Measurements from ENCODE around the gene NR6A1.

Gene NR6A1

DNA sequence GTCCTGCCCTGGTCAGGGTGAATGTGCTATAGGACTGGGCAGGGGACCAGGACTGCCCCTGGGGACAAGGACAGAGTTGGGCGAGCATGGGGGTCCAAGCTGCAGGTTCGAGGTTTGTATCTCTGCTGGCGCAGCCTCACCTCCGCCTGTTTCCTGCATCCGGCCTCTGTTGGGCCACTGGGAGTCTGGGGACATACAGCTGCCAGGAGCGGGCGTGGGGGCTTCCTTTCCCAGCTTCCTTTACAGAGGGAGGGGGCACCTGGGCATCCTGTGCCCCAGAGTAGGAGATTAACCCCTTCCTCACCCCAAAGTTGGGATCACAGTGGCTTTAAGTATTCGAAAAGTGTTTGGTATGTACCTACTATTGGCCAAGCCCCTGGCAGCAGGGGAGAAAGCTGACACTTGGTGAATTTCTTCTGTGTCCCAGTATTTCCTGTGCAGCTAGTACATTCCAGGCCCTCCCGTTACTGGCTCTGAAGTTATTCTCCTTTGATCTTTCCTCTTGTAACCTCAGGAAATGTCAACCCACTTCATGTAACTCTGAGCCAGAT lies 24.8 kb upstream of the NR6A1 start:
- DNase-seq: no peak

DNA sequence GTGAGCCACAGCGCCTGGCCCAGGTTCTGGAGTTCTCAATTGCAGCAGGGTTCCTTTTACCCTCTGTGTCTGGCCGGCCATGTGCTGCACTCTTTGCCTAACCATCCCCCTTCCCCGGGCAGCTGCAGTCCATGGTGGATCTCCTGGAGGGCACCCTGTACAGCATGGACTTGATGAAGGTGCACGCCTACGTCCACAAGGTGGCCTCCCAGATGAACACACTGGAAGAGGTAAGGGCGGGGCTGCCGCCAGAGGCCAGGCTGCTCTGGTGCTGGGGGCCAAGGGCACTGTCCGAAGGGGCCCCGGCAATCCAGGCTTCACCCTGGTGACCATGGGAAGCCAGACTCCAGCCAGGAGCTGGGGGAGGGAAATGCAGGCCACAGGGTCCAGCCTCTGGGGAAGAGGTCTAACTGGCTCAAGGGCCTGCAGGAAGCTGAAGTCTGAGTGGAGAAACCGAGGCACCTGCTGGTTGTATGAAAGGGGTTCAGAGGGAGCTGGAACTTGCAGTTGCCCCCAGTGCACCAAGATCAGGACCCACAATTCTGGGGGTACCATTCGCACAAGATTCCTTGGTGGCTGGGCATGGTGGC lies 23.9 kb upstream of the NR6A1 start:
- DNase-seq: no peak

DNA sequence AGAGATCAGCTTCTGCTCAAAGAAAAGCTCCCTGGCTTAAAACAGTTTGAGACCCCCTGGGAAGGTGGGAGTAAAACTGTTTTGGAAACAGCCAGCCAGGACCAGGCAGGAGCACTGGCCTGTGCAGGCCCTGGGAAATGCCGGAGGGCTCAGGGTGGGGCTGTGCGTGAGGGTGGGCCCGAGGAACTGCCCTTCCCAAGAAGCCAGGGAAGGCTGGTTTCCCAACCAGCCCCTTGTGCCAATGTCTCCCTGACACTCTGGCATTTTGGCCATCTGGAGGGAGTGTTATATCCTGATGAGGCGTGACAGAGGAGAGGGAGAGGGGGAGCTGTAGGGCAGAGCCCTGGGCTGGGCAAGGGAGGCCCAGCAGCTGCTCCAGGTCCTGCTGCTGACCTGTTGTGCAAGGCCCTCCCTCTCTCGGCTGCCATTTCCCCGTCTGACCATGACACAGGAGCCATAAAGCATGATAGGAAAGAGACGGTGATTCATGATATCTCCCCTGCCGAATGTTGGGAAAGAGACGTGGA lies 22.0 kb upstream of the NR6A1 start:
- DNase-seq: no peak

DNA sequence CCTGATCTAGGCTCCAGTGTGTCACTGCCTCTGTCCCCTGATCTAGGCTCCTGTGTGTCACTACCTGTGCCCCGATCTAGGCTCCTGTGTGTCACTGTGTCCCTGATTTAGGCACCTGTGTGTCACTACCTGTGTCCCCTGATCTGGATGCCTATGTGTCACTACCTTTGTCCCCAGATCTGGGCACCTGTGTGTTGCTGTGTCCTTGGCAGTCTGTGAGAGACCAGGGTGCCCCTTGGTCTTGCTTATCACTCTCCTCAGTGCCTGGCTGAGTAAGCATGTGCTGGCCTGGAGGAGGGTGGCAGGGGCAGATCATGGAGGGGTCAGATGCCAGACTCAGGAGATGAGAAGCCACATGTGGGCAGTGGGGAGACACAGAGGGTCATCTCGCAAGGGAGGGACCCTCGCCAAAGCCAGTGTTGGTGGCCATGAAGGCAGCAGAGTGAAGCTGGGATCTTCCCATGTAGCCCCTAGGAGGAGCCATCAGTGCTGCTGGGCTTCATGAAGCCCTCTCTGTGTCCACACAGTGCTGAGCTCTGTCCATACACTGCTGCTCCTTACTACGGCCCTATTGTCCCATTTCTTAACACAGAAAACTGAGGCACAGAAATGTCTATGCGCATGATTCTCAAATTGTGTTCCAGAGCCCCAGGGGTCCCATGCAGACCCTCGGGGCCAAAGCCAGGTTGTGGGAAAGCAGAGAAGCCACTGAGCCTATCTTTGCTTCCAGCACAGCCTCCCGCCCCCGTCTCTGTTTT lies 21.3 kb upstream of the NR6A1 start:
- DNase-seq: no peak

DNA sequence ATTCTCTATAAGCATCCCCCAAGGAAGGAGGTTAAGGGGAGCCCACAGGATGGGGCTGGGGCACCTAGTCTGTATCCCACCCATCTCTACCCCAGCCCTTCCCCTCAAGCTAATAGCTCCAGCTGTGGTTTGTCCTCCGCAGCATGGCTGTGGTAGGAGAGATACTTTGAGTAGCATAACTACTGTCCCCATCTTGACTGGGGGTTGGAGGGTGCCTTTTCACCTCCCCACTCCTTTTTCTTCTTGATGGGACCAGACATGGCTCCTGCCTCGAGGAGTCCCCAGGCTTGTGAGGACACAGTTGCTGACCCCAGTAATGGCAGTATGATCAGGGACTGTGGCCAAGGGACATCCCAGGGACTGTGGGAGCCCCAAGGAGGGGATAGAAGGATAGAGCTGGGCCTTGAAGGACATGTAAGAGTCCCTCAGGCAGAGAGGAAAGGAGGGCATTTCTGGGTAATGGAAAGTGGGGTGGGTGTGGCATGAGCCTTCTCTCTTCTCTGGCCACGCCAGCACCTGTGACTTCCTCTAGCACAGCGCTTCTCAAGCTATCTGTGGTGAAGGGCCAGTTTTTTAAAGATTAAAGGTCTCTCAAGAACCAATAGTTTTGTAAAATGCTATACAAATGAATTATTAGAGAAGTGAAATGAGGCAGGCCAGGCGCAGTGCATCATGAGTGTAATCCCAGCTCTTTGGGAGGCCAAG lies 19.8 kb upstream of the NR6A1 start:
- no peak for DNase-seq

DNA sequence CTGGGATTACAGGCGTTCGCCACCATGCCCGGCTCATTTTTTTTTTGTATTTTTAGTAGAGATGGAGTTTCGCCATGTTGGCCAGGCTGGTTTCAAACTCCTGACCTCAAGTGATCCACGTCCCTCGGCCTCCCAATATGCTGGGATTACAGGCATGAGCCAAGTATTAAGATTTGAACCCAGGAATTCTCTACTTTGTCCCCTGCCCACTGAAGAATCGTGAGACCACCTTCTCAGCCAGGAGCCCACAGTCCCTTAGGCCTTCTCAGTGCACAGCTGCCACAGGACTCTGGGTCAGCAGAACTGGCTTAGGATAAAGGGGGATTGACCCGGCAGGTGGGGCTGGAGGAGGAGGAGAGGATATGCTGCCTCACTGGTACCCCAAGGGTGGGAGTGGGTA lies 19.2 kb upstream of the NR6A1 start:
- DNase-seq: no peak

DNA sequence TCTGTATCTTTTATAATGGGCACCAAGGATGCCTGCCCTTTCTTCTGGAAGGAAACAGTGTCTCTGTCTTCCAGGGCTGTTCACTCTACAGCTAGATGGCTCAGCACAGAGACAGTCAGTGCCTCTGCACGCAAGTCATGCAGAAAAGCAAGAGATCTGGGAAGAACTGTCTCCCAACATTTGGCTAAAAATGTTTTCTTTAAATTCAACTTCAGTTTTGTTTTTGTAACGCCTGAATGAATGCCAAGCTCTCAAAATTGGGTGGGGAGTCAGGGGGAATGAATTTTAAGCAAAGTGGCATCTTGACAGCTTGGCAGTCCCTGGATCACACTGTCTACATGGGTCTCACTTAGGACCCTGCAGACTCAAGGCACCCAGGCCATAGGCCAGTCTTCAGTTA lies 18.4 kb upstream of the NR6A1 start:
- DNase-seq: no peak

DNA sequence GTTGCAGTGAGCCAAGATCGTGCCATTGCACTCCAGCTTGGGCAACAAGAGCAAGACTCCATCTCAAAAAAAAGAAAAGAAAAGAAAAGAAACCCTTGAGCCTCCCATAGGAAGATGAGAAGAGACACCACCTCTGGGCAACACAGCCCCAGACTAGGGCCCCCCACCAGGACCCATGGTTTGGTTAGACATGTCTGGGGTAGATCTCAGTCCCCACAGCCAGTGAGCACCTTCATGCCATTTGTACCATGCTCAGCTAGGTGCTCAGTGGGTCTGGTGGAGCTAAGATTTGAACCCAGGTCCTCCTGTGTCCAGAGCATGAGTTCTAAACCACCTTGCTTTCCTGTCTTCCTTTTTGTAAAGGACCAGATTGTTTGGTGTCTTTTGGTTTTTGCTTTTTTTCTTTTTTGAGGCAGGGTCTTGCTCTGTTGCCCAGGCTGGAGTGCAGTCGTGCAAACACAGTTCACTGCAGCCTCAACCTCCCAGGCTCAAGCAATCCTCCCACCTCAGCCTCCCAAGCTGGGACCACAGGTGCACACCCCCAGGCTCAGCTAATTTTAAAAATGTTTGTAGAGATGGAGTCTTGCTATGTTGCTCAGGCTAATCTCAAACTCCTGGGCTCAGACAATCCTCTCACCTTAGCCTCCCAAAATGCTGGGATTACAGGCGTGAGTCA lies 17.6 kb upstream of the NR6A1 start:
- DNase-seq: no peak

DNA sequence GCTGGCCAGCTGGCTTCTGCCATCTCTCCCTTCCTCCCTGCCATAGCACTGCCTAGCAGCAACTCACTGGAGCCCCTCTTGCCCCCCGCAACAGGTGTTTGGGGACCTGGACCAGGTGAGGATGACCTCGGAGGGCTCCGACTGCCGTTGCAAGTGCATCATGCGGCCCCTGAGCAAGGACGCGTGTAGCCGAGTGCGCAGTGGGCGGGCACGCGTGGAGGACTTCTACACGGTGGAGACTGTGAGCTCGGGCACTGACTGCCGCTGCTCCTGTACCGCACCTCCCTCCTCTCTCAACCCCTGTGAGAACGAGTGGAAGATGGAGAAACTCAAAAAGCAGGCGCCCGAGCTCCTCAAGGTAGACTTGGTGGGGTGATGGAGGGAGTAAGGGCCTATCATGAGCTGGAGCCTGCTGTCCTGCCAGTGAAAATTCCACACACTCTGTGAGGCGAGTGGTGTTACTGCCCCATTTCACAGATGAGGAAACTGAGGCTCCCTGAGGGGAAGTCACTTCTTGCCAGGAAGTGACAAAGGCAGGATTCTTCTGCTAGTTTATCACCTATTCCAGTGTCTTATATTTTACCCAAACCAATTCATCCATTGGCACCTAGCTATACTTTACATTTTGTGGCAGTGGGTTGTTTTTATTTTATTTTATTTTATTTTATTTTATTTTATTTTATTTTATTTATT lies 15.9 kb upstream of the NR6A1 start:
- no peak for DNase-seq

DNA sequence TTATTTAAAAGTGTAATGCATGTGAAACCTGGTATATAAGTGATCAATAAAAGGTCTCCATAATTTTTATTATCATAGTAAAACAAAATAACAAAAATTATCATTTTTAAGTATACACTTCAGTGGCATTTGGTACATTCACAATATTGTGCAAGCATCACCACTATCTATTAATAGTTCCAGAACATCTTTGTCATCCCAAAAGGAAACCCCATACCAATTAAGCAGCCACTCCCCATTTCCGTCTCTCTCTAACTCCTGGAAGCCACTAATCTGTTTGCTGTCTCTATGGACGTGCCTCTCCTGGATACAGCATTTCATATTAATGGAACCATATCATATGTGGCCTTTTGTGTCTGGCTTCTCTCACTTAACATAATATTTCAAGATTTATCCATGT lies 13.4 kb upstream of the NR6A1 start:
- DNase-seq: no peak

DNA sequence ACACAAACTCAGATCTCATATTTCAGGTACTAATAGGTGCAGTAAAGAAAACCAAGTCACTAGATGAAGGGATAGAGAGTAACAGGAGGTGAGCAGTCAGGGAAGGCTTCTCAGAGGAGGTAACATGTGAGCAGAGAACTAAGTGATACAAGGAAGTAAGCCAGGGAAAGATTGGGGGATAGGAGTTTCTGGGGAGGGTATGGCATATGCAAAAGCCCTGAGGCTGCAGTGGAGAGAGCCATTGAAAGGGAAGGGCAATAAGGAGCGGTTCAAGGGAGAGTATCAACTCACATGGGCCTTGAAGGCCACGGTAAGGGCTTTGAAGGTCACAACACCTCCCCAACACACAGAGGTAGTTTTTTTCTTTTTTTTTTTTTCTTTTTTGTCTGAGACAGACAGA lies 12.7 kb upstream of the NR6A1 start:
- no peak for DNase-seq

DNA sequence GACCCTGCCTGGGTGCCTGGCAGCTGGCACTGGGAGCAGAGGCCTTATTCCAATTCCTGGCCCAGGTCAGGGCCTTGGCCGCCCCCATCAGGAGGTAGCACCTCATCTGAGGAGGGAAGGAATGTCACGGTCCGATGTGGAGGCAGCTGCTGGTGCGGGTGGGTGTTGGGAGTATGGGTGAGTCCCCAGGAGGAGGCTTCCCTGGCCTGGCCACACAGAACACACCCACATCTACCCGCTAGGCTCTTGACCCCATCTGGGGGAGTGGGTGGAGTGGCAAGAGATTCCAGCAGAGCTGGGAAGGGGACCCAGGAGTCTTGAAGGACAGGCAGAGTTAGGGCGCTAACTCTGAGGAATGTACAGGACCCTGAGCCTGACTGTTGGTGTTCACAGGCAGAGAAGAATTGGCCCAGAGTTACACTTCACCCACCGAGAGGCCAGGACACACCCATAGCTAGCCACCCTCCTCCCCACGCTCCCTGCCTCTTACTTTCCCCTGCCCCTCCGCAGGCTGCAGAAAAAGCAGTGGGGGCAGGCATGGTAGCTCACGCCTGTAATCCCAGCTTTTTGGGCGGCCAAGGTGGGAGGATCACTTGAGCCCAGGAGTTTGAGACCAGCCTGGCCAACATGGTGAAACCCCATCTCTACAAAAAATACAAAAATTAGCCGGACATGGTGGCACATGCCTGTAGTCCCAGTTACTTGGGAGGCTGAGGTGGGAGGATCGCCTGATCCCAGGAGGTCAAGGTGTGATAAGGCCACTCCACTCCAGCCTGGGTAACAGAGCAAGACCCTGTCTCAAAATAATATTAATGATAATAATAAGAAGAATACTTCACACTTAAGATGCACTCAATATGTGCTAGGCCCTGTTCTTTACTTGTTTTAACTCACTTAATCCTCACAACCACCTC lies 11.8 kb upstream of the NR6A1 start:
- DNase-seq: no peak

DNA sequence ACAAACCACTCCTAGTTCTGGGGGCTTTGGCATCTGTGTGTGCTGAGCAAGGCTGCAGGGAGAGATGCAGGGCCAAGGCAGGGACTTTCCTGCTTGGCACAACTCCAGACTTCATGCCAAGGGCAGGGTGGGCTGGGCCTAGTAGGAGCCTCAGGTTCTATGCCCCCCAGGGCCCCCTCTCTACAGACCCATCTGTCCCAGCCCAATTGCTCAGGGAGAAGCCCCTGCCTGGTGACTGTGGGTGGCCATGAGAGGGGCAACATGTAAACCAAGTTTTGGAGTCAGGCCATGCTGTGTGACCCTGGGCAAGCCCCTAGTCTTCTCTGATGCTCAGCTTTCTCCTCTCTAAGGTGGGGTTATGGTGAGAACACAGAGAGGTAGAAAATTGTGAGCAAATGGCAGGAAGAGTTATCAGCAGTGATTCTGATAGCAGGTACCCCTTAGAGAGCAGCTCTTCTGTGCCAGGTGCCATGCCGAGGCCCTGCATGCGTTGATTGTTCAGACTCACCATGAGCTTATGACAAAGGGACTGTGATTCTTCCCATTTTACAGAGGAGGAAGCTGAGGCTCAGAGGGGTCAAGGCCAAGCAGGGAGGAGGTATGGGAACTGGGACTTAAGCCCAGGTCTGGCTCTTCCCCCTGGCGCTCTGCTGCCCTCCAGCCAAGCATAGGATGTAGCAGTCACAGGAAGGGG lies 11.0 kb upstream of the NR6A1 start:
- DNase-seq: no peak

DNA sequence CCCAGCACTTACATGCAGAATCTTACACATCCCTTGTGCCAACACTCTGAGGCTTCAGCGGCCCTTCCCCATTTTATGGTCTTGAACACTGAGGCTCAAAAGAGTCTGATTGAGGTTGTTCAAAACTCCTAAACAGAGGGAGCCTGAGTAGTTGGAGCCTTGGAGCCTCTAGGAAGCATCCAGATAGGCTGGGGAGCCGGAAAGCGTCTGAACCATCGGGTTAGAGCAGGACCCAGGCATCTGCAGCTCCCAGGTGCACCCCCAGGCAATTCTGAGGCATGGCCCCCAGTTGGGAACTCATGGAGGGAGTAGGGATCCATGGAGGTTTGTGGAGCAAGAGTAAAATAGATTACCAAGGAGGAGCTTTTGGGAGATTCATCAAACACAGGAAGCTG lies 9.6 kb upstream of the NR6A1 start:
- DNase-seq: no peak

DNA sequence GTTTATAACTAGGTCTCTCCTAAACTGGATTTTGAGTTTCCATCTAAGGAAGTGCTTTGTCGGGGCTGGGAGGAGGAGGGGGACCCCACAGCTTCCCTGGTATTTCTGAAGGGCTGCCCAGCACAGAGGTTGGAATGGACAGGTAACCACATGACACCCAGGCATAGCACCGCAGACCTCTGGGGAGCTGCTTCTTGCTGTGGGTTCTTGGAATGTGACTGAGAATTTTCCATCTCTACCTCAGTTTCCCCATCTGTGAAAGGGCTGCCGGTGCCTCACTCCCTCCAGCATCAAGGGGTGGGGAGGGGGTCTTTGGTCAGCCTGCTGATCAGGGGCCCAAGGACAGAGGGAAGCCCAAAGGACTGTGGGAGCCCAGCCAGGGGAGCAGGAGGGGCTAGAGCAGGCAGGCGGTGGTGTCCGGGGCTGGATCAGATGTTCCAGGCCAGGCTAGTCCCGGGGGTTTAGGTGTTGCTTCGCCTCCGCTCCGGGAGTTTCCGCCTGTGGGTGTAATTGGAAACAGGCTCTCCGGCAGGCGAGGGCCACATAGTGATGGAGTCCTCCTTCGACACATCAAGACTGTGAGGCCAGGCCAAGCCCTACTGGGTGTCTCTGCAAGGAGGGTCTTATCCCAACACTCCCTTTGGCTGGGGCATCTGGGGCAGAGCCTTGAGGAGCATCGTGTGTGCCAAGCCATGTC lies 9.1 kb upstream of the NR6A1 start:
- DNase-seq: no peak

DNA sequence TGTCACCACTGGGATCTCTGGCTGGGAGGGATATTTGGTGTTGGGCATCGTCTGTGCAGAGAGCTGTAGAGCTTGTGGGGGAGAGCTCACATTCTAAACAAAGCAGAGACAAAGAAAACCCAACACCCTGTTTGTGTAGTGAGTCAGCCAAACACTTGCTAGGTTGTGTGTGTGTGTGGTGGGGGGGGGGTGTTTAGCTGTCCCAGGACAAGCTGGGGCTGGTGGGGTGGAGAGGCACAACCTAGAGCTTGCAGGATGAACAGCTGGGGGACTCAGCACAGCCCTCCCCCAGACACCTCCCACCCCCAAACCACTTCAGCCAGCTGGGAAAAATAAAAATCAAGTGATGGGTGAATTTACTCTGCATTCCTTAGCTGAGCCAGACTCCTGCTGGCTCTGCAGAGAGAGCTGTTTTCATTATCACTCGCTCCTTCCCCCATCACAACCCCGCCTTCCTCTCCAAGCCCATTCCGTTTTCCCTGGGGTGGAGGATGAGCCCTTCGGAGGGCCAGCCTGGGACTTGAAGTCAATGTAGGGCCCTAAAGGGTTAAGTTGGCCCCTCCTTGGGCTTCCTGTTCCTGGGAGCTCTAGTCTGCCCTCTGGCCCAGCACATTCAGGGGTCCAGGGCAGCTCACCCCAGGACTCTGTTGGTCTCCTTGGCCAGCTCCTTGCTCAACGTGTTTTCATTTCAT lies 8.4 kb upstream of the NR6A1 start:
- DNase-seq: no peak

DNA sequence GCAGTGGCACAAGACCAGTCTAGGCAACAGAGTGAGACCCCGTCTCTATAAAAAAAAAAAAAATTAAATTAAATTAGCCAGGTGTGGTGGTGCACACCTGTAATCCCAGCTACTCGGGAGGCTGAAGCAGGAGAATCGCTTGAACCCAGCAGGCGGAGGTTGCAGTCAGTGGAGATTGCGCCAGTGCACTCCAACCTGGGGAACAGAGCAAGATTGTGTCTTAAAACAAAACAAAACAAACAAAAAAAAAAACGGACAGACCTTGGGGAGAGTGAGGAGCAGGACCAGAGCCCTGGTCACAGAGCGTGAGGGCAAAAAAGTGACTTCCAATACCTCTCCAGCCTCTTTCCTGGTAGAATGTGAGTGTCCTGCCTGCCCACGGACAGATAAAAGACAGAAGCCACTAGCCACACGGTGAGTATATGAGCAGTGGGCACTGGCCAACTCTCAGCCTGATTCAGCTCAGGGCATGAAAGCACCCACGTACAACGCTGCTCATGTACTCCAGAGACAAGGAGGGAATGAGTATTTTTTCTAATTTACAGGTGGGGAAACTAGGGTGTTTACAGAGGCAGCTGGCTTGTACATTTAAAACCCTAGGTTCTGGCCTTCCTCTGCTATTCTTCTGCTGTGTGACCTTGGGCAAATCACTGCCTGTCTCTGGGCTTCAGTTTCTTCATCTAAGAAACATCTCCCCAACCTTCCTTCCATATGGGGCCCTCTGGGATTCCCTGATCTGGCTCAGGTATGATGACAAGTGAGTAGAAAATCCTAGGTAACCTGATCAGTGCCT lies 7.7 kb upstream of the NR6A1 start:
- DNase-seq: no peak

DNA sequence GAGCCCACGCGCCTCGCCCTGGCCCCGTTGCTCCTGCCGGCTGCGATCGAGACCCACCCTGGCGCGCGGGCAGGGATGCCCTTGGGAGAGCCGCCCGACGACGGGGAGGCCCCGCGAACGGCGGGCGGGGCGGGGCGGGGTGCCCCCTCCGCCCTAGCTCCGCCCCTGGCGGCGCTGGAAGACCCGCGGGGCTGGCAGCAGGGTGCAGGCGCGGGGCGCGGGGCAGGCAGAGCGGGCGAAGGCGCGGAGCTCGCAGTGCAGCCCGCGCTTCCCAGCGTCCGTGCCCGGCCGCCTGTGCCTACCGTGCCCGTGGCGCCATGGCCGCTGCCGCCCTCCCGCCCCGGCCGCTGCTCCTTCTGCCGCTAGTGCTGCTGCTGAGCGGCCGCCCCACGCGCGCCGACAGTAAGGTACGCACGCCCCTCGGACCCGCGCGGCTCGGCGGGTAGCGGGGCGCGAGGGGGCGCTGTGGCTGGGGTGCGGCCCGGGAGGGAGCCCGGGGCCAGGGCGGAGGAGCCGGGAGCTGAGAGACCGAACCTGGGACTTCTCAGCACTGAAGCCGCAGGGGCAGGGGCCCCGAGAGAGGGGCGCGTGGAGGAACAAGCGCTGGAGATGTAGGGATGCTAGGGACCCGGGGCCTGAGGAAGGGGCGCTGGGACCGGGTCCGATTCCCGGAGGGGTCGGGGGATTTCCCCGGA lies 6.0 kb upstream of the NR6A1 start, which contains the start of gene OLFML2A:
OLFML2A (plus strand) TSS at position 180 of the 695 bp plus-strand sequence; CDS start at position 318, 138 bp downstream.
- no peak for DNase-seq
